OCI-LY1 (cell line): Measurements from ENCODE around the gene IRF2BP2.

Experiments used
- EZH2 ChIP-seq: fragments of 200-600 bp; sonication (generic), shearing (Covaris generic); IDR thresholded peaks from 2 replicates; pipeline ENCODE4 v1.8.0; 2017; ENCODE audit warnings: borderline replicate concordance, mixed run types, mild to moderate bottlenecking, antibody characterized with exemption, low read length, moderate library complexity, mixed read lengths
- TF ChIP-seq, protein P1 (sequence below): fragments of 200-600 bp; sonication (generic), shearing (Covaris generic); IDR thresholded peaks from 2 replicates; pipeline ENCODE4 v1.5.1; 2017; ENCODE audit warnings: mild to moderate bottlenecking, antibody characterized with exemption, low read length, moderate library complexity, mixed read lengths

DNA sequence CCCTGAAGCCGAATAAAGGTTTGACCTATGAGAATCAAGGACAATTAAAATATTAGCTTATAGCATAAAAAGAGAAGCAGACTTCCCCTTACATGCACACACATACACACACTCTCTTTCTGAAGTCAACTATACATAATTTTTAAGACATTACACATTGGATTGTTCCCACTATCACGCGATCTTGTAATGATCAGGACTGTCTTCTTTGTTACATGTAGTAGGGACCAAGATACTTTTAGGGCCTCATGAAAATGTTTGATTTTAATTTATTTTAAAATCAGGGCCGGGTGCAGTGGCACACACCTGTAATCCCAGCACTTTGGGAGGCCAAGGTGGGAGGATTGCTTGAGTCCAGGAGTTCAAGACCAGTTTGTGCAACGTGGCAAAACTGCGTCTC, 16.4 kb upstream of the IRF2BP2 start:
- TF ChIP-seq, protein P1, sequence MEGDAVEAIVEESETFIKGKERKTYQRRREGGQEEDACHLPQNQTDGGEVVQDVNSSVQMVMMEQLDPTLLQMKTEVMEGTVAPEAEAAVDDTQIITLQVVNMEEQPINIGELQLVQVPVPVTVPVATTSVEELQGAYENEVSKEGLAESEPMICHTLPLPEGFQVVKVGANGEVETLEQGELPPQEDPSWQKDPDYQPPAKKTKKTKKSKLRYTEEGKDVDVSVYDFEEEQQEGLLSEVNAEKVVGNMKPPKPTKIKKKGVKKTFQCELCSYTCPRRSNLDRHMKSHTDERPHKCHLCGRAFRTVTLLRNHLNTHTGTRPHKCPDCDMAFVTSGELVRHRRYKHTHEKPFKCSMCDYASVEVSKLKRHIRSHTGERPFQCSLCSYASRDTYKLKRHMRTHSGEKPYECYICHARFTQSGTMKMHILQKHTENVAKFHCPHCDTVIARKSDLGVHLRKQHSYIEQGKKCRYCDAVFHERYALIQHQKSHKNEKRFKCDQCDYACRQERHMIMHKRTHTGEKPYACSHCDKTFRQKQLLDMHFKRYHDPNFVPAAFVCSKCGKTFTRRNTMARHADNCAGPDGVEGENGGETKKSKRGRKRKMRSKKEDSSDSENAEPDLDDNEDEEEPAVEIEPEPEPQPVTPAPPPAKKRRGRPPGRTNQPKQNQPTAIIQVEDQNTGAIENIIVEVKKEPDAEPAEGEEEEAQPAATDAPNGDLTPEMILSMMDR: no peak
- TF ChIP-seq EZH2: no peak
